A549 (cell line): ENCODE data around the gene AIF1. TPM values are rescaled to one million over a fixed set of nuclear protein-coding genes. Genes with fewer than 3 reads are reported as not detected.

Experiments
- ATAC-seq, 2 experiments: fragments of 200-7000 bp in 1 of 2; fragments of >200 bp in 1 of 2; cut with Nextera tagmentation in 1 of 2; cut with Tn5 transposase in 1 of 2; 3 replicates each; pipeline versions ENCODE4 v1.8.0 to v1.9.1; 2018 to 2020; ENCODE audit warnings: mild to moderate bottlenecking in 1 of 2, moderate library complexity in 1 of 2
- CTCF ChIA-PET: fragments of 300-600 bp; sonication (Branson Sonifier 250); formaldehyde crosslinking; extraction: SDS; loops from one replicate; lab custom pipeline; 2021; ENCODE audit warnings: antibody characterized with exemption, inconsistent platforms; lab: Yijun Ruan, JAX
- POLR2A ChIA-PET: fragments of 350-600 bp; formaldehyde crosslinking; extraction: SDS; loops from one replicate; lab custom pipeline; 2021; ENCODE audit warnings: antibody characterized with exemption, inconsistent platforms; lab: Yijun Ruan, JAX
- DNase-seq, 2 experiments: peaks; one replicate each; pipeline versions ENCODE4 v3.0.0 to v3.0.0-alpha.2; 2011 to 2016; ENCODE audit warnings: low read depth in 1 of 2, low spot score in 1 of 2
- FAIRE-seq: peaks from 2 replicates; lab custom pipeline; 2011; peaks lifted over from hg19 to GRCh38; lab: Jason Lieb, UNC
- H3K27ac ChIP-seq, 2 experiments: fragments of >200 bp; sonication (Bioruptor Twin); formaldehyde crosslinking; 3 replicates each; pipeline ENCODE4 v1.5.1; 2016 to 2017
- H3K4me1 ChIP-seq: fragments of >200 bp; sonication (Bioruptor Twin); formaldehyde crosslinking; 3 replicates; pipeline ENCODE4 v1.6.1; 2016
- H3K4me2 ChIP-seq: fragments of >200 bp; sonication (Bioruptor Twin); formaldehyde crosslinking; 3 replicates; pipeline ENCODE4 v1.6.1; 2016
- H3K4me3 ChIP-seq: fragments of >200 bp; sonication (Bioruptor Twin); formaldehyde crosslinking; 3 replicates; pipeline ENCODE4 v1.5.1; 2016
- H3K9me3 ChIP-seq: fragments of >200 bp; sonication (Bioruptor Twin); formaldehyde crosslinking; 3 replicates; pipeline ENCODE4 v1.6.1; 2016
- BHLHE40 ChIP-seq: IDR thresholded peaks from 2 replicates; pipeline ENCODE4 v1.6.1; 2012; ENCODE audit warnings: low read depth, low read length, inconsistent platforms
- CEBPB ChIP-seq, 2 experiments: fragments of >200 bp in 1 of 2; sonication (Bioruptor Twin) in 1 of 2; formaldehyde crosslinking in 1 of 2; IDR thresholded peaks; 2 replicates each; pipeline ENCODE4 v1.6.1; 2012 to 2016
- CHD4 ChIP-seq: fragments of 200-600 bp; sonication (generic); IDR thresholded peaks from 2 replicates; pipeline ENCODE4 v1.6.1; 2016; ENCODE audit warnings: antibody characterized with exemption, mild to moderate bottlenecking, borderline replicate concordance
- CTCF ChIP-seq: fragments of >200 bp; sonication (Bioruptor Twin); formaldehyde crosslinking; IDR thresholded peaks from 3 replicates; pipeline ENCODE4 v1.5.1; 2016
- EP300 ChIP-seq, 2 experiments: fragments of >200 bp; sonication (Bioruptor Twin); formaldehyde crosslinking; IDR thresholded peaks; 2 replicates in 1 of 2; 3 replicates in 1 of 2; pipeline ENCODE4 v1.6.1; 2016 to 2017
- FOSB ChIP-seq: fragments of 250-450 bp; sonication (Bioruptor Pico); IDR thresholded peaks from 2 replicates; pipeline ENCODE4 v1.5.0; 2020; ENCODE audit warnings: mild to moderate bottlenecking, moderate library complexity
- FOXS1 ChIP-seq: fragments of 250-450 bp; sonication (Bioruptor Pico); IDR thresholded peaks from 2 replicates; pipeline ENCODE4 v1.5.0; 2020; ENCODE audit warnings: mild to moderate bottlenecking, moderate library complexity
- GATA3 ChIP-seq: IDR thresholded peaks from 2 replicates; pipeline ENCODE4 v1.6.1; 2012; ENCODE audit warnings: borderline replicate concordance
- HMGXB4 ChIP-seq: fragments of 250-450 bp; sonication (Bioruptor Pico); IDR thresholded peaks from 2 replicates; pipeline ENCODE4 v1.5.0; 2021; ENCODE audit warnings: mild to moderate bottlenecking, moderate library complexity, borderline replicate concordance
- HOXB13 ChIP-seq: fragments of 250-450 bp; sonication (Bioruptor Pico); IDR thresholded peaks from 2 replicates; pipeline ENCODE4 v1.5.0; 2020; ENCODE audit warnings: low read depth, mild to moderate bottlenecking, moderate library complexity
- JUN ChIP-seq, 2 experiments: fragments of >200 bp; sonication (Bioruptor Twin); formaldehyde crosslinking; IDR thresholded peaks; 2 replicates in 1 of 2; 3 replicates in 1 of 2; pipeline ENCODE4 v1.6.1; 2016 to 2017
- KDM1A ChIP-seq: fragments of 200-600 bp; sonication (generic); IDR thresholded peaks from 2 replicates; pipeline ENCODE4 v1.6.1; 2016; ENCODE audit warnings: low read depth, mild to moderate bottlenecking
- MAFK ChIP-seq: fragments of 450-650 bp; IDR thresholded peaks from 2 replicates; pipeline ENCODE4 v1.6.1; 2014; ENCODE audit not compliant: partially characterized antibody
- MAZ ChIP-seq: fragments of 150-350 bp; IDR thresholded peaks from 2 replicates; pipeline ENCODE4 v1.6.1; 2014; ENCODE audit warnings: antibody characterized with exemption, low read depth, low read length, borderline replicate concordance
- MYC ChIP-seq: IDR thresholded peaks from 2 replicates; pipeline ENCODE4 v1.6.1; 2012; ENCODE audit warnings: mild to moderate bottlenecking, inconsistent platforms, low read length, improper control_type of control experiment, borderline replicate concordance
- NFE2L2 ChIP-seq: fragments of 150-350 bp; conservative IDR thresholded peaks from 2 replicates; pipeline ENCODE4 v1.6.1; 2014; ENCODE audit warnings: low read length
- NR3C1 ChIP-seq: fragments of >200 bp; sonication (Bioruptor Twin); formaldehyde crosslinking; IDR thresholded peaks from 3 replicates; pipeline ENCODE4 v1.6.1; 2017
- PHF8 ChIP-seq: fragments of 200-600 bp; sonication (generic); IDR thresholded peaks from 2 replicates; pipeline ENCODE4 v1.6.1; 2016; ENCODE audit warnings: low read depth, mild to moderate bottlenecking, antibody characterized with exemption, moderate library complexity, borderline replicate concordance
- POLR2AphosphoS2 ChIP-seq: conservative IDR thresholded peaks from 2 replicates; pipeline ENCODE4 v1.6.1; 2012; ENCODE audit warnings: low read length, improper control_type of control experiment, inconsistent platforms
- RAD21 ChIP-seq, 2 experiments: fragments of >200 bp in 1 of 2; sonication (Bioruptor Twin) in 1 of 2; formaldehyde crosslinking in 1 of 2; IDR thresholded peaks in 1 of 2; conservative IDR thresholded peaks in 1 of 2; 2 replicates in 1 of 2; 3 replicates in 1 of 2; pipeline ENCODE4 v1.6.1; 2012 to 2018; ENCODE audit warnings: inconsistent platforms in 1 of 2
- RFX5 ChIP-seq: fragments of 450-650 bp; IDR thresholded peaks from 2 replicates; pipeline ENCODE4 v1.7.1; 2014; ENCODE audit warnings: antibody characterized with exemption, mild to moderate bottlenecking, moderate library complexity
- TP53 ChIP-seq: fragments of 250-450 bp; sonication (Bioruptor Pico); IDR thresholded peaks from 2 replicates; pipeline ENCODE4 v1.5.0; 2021; ENCODE audit warnings: mild to moderate bottlenecking, moderate library complexity
- WGBS: methylation state at CpG from one replicate; pipeline ENCODE4 v1.1.6; 2017; ENCODE audit errors: missing lambda C conversion rate; 5-methylcytosine and 5-hydroxymethylcytosine counted together
- polyA plus RNA-seq, 4 experiments: library from polyadenylated mRNA; depleted of rRNA in 3 of 4; stranded (reverse); fragments of >200 nt; fragmentation: RNase III in 1 of 4; extraction: RNeasy Plus Mini Kit Qiagen cat#74134 plus additional on column Dnase treatment in 1 of 4; gene quantifications; 2 replicates in 3 of 4; 3 replicates in 1 of 4; pipeline ENCODE4 v1.2.3, GENCODE V29; 2011 to 2017
- TF ChIP-seq, protein P1 (sequence below): IDR thresholded peaks from 2 replicates; pipeline ENCODE4 v1.6.1; 2012
- TF ChIP-seq, protein P2 (sequence below): fragments of >200 bp; sonication (Bioruptor Twin); formaldehyde crosslinking; IDR thresholded peaks from 3 replicates; pipeline ENCODE4 v1.6.1; 2016

Gene AIF1
- polyA plus RNA-seq, 2 of the 4 experiments (the other 2 are of a cell fraction), result not detected

DNA sequence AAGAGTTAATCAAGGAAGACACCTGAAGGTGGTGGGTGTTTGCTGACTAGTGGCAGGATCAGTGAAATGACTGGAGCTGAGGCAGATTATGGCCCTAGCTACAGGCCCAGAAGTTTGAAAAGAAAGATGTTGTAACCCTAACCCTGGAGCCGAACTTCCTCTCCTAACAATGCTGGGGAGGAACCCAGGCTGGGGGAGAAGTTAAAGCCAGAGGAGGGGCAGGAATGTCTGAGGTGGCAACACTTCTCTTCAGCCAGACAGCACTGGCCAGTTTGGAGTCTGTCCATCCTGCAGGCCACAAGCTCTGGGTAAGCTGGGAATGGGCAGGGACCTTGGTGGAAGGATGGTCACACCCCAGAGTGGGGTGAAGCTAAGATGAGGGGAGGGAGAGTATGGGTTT is 29.0 kb upstream of the AIF1 start, which contains the start of gene LST1 (continued):
- no peak for TF ChIP-seq RFX5
- TF ChIP-seq, protein P1, sequence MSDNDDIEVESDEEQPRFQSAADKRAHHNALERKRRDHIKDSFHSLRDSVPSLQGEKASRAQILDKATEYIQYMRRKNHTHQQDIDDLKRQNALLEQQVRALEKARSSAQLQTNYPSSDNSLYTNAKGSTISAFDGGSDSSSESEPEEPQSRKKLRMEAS, result no peak
- TF ChIP-seq, protein P2, sequence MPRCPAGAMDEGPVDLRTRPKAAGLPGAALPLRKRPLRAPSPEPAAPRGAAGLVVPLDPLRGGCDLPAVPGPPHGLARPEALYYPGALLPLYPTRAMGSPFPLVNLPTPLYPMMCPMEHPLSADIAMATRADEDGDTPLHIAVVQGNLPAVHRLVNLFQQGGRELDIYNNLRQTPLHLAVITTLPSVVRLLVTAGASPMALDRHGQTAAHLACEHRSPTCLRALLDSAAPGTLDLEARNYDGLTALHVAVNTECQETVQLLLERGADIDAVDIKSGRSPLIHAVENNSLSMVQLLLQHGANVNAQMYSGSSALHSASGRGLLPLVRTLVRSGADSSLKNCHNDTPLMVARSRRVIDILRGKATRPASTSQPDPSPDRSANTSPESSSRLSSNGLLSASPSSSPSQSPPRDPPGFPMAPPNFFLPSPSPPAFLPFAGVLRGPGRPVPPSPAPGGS, result no peak
- no peak for TF ChIP-seq RAD21 (conservative IDR thresholded peaks at IDR 0.05 in 1 of 2, IDR thresholded peaks at IDR 0.05 in 1 of 2)

DNA sequence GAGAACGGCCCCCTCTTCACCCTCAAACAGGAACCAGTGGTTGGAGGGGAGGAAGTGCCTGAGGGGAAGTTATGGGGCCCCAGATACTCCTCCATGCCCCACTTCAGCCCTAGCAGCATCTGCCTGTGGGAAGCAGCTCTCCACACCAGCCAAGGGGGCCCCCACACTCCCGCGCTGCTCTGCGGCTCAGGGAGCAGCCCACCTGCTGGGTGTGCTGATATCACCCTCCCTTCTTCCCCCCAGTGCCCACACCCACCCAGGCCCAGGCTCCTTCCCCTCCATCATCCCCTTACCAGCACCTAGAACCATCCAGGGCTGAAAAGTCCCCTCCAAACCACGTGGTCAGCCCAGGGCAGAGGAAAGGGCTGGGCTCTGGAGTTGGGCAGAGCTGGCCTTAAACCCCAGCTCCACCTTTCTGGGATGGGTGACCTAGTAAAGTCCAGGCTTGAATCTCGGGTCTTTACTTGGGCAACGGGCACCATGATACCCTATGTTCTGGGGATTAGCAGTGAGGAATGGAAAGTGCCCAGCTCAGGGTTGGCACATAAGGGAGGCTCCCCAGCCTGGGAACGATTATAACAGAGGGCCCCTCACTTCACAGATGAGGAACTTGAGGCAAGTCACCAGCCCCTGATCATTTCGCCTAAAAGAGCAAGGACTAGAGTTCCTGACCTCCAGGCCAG is 28.3 kb upstream of the AIF1 start:
- FAIRE-seq (no peak), DNase-seq (no peak), ATAC-seq (no peak)
- no peak for TF ChIP-seq MYC
- Histone ChIP-seq H3K9me3 (no peaks in the 10 kb centered on the region), H3K4me2 (no peak overlapping the region), H3K4me3 (no peak overlapping the region), H3K27ac (no peak overlapping the region), H3K4me1 (peaks cover 3% of the 10 kb centered on the region; the same call in 1 of the 3 replicates)
- 66% methylated on average over 8 of the region's 9 CpGs for WGBS
- ChIA-PET POLR2A (no interaction called here), CTCF (interaction anchor here (0.5 to 18.3 kb wide), 6 partner anchors 5 to 105 kb away, joined by 3 to 338 read pairs (median 6); partner anchors contain the start of genes ATP6V1G2, LST1, LTB and NCR3)

- no peaks in the 10 kb centered on the region for H3K9me3 ChIP-seq
- H3K27ac ChIP-seq, result no peak overlapping the region
- CTCF ChIA-PET, result interaction anchor here (1.5 to 18.3 kb wide), 3 partner anchors 6 to 42 kb away, joined by 4 to 338 read pairs (median 338); partner anchors contain the start of genes ATP6V1G2, LST1, LTB and NCR3
- TF ChIP-seq CEBPB (IDR thresholded peaks at IDR 0.05) (no peak), CTCF (no peak), GATA3 (no peak), FOXS1 (CRISPR knock-in tag) (no peak), TP53 (CRISPR knock-in tag) (no peak), POLR2AphosphoS2 (no peak), NR3C1 (no peak), HOXB13 (no peak), BHLHE40 (no peak), EP300 (IDR thresholded peaks at IDR 0.05) (no peak), NFE2L2 (no peak), FOSB (CRISPR knock-in tag) (no peak), MAZ (no peak), CHD4 (no peak), KDM1A (no peak), PHF8 (no peak), JUN (IDR thresholded peaks at IDR 0.05) (no peak), MAFK (no peak), HMGXB4 (CRISPR knock-in tag) (no peak)
- POLR2A ChIA-PET, result no interaction called here
- no peak for ATAC-seq
- no peak overlapping the region for H3K4me3 ChIP-seq
- no peak for FAIRE-seq
- H3K4me2 ChIP-seq, result no peak overlapping the region
- 71% methylated on average over 8 of the region's 12 CpGs for WGBS
- H3K4me1 ChIP-seq, result no peaks in the 10 kb centered on the region
- DNase-seq, result no peak
Observed at GRCh38 chr6:31587791-31588777, 26.9 kb upstream of the AIF1 start.
